LNCaP clone FGC (cell line): ENCODE results near the gene EVA1A.

Experiments
- DNase-seq: peaks from one replicate; pipeline ENCODE4 v3.0.0-alpha.2; 2011; ENCODE audit warnings: low read depth
- H3K4me3 ChIP-seq: 2 replicates; pipeline ENCODE4 v1.5.1; 2011; ENCODE audit warnings: mild to moderate bottlenecking, low read depth, low read length, control low read depth
- TF ChIP-seq, protein P1 (sequence below): IDR thresholded peaks from 2 replicates; pipeline ENCODE4 v1.5.1; 2012; ENCODE audit warnings: mild to moderate bottlenecking; ENCODE audit not compliant: control insufficient read depth, insufficient read depth; ENCODE audit errors: extremely low read depth

EVA1A gene

GRCh38 chr2:75552222-75552621, 8.5 kb downstream of the EVA1A start:
- DNase-seq: no peak
- no peak overlapping the region for H3K4me3 ChIP-seq
- TF ChIP-seq, protein P1, sequence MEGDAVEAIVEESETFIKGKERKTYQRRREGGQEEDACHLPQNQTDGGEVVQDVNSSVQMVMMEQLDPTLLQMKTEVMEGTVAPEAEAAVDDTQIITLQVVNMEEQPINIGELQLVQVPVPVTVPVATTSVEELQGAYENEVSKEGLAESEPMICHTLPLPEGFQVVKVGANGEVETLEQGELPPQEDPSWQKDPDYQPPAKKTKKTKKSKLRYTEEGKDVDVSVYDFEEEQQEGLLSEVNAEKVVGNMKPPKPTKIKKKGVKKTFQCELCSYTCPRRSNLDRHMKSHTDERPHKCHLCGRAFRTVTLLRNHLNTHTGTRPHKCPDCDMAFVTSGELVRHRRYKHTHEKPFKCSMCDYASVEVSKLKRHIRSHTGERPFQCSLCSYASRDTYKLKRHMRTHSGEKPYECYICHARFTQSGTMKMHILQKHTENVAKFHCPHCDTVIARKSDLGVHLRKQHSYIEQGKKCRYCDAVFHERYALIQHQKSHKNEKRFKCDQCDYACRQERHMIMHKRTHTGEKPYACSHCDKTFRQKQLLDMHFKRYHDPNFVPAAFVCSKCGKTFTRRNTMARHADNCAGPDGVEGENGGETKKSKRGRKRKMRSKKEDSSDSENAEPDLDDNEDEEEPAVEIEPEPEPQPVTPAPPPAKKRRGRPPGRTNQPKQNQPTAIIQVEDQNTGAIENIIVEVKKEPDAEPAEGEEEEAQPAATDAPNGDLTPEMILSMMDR: no peak

DNA sequence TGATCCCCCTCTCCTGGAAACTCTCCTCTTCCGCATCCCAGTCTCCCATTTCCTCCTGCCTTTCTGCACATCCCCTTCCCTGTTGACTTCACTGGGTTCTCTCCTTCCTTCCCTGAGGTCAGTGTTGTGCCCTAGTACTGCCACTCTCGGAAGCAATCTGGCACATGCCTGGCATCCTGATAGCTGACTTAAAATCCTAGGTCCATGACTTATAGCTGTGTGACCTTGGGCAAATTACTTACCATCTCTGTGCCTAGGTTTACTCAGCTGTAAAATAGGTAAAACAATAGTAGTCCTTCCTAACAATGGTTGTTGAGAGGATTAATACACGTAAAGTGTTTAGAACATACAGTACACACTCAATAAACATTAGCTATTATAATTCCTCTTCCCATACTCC, 9.3 kb downstream of the EVA1A start:
- TF ChIP-seq, protein P1: no peak
- H3K4me3 ChIP-seq: no peak overlapping the region
- no peak for DNase-seq

DNA sequence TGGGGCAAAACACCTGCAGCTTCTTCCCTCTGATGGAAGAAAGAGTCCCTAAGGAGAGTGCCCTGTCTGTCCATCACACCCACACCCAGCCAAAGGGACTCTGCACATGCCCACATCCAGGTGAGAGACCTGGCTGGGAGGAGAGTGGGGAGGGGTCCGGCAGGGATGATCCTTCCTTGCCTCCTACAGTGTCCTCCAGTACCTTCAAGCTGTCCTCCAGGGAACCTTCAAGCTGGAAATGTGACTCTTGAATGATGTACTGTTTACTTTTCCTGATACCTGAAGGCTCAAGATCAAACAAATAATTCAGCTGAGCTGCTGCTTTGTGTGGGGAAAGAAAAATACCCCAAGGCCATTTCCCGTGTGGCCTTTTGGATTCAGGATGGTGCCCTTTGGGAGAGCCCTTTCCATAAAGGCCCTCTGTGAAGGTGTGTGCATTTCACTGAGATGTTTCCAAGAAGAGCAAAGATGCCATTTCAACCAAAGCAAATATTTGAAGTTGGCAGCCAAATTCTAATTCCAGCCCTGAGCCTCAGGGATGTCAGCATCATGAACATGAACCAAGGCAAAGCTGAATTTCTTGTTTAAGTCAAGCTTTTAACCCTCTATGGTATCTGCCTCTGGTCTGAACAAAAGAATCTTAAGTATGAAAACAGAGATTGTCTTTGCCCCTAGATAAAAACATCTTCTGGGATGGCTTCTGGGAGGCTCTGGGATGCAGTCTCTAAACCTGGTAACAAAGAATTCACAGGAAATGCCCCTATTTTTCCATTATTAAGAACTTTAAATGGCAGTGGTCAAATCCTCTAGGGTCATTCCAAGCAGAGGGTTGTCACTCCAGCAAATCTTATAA, 11.1 kb downstream of the EVA1A start:
- H3K4me3 ChIP-seq: no peak overlapping the region
- TF ChIP-seq, protein P1: no peak
- DNase-seq: no peak

- TF ChIP-seq, protein P1: no peak
- no peak overlapping the region for H3K4me3 ChIP-seq
Observed at GRCh38 chr2:75548036-75548573, 12.6 kb downstream of the EVA1A start.

GRCh38 chr2:75547345-75548035, 13.2 kb downstream of the EVA1A start:
- no peak for DNase-seq
- TF ChIP-seq, protein P1: no peak
- H3K4me3 ChIP-seq: no peak overlapping the region

More at GRCh38 chr2:75548036-75548573, 12.6 kb downstream of the EVA1A start:
- no peak for DNase-seq

GRCh38 chr2:75545922-75546321, 14.8 kb downstream of the EVA1A start:
- TF ChIP-seq, protein P1: no peak
- DNase-seq: no peak
- no peak overlapping the region for H3K4me3 ChIP-seq
